NCI-H526 treated with DMSO at 0.1 percent for 48 hours (cell line): ENCODE data around the gene TEKT1.
"Not testable (repeated sequence)": the region's sequence is repeated elsewhere in the genome, so short reads cannot be mapped to it uniquely, and the experiment has no call there.

Experiments
- DNase-seq: peaks from one replicate; lab custom pipeline; 2025; lab: John Stamatoyannopoulos, UW

The TEKT1 gene

DNA sequence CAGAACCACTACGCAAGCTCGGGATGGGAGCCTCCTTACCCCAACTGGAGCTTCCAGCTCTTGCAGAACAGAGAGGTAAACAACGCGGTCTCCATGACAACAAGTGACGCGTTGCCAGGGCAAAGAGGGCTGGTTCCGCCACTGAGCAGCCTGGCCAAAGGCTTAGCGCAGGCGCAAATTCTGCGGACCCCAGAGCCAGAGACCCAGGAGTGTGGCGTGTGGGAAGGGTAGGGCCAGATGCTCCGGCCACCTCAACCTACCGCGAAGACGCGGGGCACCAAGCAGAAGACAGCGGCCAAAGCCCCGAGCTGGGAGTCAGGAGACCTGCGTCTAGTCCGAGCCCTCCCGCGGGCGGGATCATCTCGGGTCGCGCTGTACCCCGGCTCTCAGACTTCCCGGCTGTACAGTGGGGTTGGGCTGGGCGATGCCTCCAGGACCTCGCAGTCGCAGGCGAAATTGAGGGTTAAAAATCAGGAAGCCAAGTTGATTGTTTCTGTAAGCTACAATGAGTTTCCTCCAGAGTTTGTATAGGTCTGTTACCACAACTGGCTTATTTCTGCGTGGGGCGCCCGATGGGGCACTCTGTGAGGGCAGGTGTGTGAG, at the start of gene TEKT1:
TSS of gene TEKT1 (minus strand) at position 69 of the 603 bp plus-strand sequence. CDS start 1,353 bp downstream, outside the sequence.
- peak; percentile 7 for DNase-seq

DNA sequence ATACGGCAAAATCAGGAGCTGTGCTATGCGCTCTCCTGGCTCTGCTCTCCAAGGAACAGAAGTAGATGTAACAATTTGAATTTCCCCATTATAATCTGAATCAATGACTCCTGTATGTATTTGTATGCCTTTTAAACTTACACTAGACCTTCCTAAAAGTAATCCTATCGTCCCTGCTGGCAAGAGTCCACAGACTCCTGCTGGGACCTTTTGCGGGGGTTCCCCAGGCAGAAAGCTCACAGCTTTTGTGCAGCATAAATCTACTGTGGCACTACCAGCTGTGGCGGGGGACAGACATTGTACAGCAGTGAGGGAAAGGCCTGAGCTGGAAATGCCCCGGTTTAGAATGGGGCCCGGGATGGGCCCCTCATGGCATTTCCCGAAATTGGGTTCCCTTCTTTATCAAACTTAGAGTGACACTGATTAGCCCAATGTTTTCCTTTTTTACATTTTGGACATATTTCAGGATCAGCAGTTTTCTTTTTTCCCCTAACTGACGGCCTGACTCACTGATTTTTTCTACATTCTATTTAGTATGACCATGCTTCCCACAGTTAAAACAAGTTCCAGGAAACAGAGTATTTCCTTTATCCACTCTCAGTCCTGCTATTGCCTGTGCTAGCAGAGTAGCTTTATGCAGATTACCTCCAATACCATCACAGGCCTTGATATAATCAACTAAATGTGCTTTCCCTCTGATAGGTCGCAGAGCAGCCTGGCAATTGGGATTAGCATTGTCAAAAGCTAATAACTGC, 47.9 kb upstream of the TEKT1 start:
- not testable (repeated sequence) for DNase-seq

DNA sequence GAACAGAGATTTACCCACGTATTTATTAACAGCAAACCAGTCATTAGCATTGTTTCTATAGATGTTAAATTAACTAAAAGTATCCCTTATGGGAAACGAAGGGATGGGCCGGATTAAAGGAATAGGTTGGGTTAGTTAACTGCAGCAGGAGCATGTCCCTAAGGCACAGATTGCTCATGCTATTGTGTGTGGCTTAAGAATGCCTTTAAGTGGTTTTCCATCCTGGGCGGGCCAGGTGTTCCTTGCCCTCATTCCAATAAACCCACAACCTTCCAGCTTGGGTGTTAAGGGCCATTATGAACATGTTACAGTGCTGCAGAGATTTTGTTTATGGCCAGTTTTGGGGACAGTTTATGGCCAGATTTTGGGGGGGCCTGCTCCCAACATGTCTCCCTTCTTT, 43.7 kb upstream of the TEKT1 start:
- DNase-seq = not testable (repeated sequence)

DNA sequence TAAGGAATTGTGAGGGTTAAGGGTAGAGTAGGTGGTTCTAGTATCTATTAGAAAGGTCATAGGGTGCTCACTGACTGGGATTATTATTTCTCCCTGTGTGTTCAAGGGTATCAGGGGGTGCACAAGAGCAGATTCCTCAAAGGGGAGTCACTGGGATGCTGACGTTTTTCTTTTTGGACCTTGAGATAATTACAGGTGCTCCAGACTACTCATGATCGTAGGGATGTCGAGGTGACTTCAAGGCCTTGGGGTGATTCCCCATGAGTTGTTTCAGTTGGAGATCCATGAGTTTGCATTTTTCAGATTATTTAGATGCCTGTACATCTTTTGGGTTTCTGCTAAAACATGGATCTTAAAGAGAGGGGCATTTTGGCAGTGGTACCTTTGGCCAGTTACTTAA, 41.4 kb upstream of the TEKT1 start:
- no peak for DNase-seq

DNA sequence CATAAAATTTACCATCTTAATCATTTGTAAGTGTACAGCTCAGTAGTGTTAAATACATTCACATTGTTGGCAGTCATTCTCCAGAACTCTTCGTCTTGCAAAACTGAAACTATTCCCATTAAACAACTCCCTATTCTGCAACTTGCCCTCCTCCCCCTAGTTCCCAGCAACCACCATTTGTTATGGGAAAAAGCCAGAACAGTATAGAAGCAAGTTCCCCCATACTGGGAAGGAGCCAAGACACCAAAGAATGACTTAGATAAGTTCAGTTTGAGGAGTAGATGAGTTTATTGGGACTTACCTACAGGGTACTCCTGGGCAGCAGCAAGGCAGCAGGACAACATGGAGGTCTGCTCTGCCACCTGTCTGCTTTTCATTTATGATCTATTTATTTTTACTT, 39.3 kb upstream of the TEKT1 start:
- DNase-seq = no peak

DNA sequence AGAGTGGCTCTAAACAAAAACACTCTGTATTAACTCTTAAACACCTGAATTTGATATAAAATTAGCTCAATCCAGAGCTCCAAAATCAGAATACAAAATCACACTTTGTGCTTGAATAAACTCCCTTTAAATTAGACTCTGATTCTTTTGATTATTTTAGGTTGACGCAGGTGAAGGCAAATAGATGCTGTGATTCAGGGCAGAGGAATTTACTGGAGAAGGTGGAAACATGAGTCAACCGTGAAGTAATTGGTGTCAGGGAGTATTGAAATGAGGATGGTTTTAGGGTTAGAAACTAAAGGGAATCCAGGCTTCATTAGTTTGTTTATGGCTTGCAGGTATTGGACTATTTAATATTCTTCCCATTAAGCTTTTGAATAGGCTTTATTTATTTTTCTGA, 37.1 kb upstream of the TEKT1 start:
- no peak for DNase-seq

DNA sequence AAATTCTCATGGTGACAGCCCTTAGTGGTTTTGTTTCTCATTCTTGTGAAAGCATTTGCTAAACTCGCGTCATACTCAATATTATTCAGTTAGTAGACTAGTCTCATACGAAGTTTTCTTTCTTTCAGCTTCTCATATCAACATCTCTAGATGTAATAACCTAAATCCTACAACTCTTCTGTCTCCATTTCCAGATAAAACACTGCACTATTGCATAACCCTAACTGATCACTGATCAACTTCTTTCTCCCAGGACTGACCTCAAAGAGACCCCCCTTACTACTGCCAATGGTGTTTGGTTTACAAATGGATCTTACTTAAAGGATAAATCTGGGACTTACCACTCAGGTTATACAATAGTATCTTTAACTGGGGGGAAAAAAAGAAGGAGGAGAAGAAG, 36.3 kb upstream of the TEKT1 start:
- no peak for DNase-seq

DNA sequence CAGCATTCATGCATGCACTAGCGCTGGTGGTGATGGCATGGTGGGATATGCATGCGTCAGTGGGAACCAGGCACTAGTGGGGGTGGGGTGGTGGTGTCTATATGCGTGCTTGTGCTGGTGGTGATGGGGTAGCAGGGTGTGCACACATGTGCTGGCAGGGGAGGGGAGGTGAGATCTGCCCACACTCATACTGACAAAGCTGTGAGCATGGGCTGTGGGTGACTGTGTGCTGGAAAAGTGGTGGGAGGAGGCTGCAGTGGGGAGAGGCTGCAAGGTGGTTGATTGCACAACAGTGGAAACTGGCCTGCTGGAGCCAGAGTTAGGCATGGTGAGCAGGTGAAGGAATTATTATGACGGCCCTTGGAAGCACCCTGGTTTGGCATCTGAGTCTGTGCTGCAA, 31.3 kb upstream of the TEKT1 start:
- DNase-seq = no peak

DNA sequence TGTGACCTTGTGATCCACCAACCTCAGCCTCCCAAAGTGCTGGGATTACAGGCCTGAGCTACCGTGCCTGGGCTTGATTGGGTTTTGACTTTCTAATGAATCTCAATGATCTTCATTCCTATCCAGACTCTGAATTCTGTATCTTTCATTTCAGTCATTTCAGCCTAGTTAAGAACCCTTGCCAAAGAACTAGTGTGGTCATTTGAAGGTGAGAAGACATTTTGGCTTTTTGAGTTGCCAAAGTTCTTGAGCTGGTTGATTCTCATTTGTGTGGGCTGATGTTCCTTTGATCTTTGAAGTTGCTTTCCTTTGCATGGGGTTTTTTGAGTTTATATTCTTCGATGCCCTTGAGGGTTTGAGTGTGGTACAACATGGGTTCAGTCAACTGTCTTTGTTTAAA, 30.6 kb upstream of the TEKT1 start:
- DNase-seq = no peak

DNA sequence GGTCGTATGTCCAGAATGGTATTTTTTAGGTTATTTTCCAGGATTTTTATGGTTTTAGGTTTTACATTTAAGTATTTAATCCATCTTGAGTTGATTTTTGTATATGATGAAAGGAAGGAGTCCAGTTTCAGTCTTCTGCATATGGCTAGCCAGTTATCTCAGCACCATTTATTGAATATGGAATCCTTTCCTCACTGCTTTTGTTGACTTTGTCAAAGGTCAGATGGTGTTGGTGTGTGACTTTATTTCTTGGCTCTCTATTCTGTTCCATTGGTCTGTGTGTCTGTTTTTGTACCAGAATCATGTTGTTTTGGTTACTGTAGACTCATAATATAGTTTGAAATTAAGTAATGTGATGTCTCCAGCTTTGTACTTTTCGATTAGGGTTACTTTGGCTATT, 26.4 kb upstream of the TEKT1 start:
- DNase-seq = no peak

DNA sequence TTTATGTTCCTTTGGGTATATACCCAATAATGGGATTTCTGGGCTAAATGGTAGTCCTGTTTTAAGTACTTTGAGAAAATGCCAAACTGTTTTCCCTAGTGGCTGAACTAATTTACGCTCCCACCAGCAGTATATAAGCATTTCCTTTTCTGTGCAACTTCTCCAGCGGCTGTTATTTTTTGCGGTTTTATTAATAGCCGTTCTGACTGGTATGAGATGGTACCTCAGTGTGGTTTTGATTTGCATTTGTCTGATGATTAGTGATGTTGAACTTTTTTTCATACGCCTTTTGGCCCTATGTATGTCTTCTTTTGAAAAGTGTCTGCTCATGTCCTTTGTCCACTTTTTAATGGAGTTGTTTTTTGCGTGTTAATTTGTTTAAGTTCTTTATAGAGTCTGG, 25.8 kb upstream of the TEKT1 start:
- no peak for DNase-seq

DNA sequence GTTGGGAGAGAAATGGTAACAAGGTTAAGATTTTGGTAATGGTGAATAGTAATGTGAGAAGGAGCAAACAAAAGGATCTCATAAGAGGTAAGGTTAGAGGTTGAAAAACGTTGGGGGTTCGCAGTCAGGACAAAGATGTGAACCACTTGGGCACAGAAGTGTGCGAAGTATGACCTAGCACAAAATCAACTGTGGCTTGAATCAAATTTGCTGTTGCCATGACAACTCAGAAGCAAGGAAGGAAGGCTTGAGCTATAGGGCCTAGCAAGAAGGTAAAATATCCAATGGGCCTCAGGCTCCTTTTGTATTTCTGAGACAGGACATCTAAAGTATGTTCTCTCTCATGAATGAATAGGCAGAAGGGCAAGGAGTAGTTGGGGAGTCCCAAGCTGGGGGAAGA, 24.5 kb upstream of the TEKT1 start:
- no peak for DNase-seq

DNA sequence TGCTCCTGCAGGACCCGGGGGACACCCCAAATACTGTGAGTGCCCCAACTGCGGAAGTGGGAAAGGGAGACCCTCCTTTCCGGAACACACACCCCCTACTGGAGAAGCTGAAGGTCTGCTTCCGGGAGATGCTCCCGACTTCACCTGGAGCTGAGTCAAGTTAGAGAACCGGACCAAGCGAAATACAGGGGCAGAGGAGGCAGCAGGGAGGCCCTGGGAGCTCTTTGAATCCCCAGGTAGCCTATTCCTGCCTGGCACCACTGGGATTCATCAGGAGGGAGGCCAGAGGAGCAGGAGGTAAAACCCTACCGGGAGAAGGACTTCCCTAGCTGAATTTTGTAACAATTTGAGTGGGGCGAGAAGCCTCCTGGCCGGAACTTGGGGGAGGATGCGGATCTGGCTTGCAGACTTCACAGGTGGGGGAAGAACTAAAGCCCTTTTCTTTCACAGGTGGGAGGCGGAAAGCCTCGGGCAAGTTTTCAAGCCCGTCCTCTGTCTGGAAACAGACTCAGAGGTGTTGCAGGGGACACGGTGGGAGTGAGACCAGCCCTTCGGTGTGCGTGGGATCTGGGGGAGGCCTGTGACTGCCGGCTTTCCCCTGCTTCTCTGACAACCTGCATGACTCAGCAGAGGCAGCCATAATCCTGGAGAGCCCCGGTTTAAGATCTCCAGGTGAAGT, 22.4 kb upstream of the TEKT1 start:
- DNase-seq = no peak

DNA sequence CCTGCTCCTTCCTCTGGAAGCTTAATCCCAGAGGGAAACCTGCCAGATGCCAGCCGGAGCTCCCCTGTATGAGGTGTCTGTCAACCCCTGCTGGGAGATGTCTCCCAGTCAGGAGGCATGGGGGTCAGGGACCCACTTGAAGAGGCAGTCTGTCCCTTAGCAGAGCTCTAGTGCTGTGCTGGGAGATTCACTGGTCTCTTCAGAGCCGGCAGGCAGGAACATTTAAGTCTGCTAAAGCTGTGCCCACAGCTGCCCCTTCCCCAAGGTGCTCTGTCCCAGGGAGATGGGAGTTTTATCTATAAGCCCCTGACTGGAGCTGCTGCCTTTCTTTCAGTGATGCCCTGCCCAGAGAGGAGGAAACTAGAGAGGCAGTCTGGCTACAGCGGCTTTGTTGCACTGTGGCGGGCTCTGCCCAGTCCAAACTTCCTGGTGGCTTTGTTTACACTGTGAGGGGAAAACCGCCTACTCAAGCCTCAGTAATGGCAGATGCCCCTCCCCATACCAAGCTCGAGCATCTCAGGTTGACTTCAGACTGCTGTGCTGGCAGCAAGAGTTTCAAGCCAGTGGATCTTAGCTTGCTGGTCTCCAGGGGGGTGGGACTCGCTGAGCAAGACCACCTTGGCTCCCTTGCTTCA, 17.1 kb upstream of the TEKT1 start:
- DNase-seq = not testable (repeated sequence)

DNA sequence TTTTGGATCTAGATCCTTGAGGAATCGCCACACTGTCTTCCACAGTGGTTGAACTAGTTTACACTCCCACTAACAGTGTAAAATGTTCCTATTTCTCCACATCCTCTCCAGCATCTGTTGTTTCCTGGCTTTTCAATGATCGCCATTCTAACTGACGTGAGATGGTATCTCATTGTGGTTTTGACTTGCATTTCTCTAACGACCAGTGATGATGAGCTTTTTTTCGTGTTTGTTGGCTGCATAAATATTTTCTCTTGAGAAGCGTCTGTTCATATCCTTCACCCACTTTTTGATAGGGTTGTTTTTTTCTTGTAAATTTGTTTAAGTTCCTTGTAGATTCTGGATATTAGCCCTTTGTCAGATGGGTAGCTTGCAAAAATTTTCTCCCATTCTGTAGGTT, 14.6 kb upstream of the TEKT1 start:
- DNase-seq = not testable (repeated sequence)

DNA sequence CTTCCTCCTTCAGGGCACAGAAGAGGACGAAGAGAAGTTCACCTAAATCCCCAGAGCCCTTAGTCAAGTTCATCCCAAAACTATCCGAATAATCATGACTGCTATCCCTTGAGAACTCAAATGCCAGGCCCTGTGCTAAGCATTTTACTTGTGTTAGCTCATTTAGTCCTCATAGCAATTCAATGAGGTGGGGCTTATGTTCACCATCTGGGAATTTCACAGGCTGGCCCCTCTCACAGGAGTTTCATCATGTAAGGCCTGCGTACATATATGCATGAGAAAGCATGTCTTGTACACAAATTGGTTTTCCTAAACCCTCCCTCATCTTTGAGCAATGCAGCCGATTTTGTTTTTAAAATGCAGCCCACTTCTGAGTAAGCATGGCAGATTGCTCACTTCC, 12.9 kb upstream of the TEKT1 start:
- not testable (repeated sequence) for DNase-seq

DNA sequence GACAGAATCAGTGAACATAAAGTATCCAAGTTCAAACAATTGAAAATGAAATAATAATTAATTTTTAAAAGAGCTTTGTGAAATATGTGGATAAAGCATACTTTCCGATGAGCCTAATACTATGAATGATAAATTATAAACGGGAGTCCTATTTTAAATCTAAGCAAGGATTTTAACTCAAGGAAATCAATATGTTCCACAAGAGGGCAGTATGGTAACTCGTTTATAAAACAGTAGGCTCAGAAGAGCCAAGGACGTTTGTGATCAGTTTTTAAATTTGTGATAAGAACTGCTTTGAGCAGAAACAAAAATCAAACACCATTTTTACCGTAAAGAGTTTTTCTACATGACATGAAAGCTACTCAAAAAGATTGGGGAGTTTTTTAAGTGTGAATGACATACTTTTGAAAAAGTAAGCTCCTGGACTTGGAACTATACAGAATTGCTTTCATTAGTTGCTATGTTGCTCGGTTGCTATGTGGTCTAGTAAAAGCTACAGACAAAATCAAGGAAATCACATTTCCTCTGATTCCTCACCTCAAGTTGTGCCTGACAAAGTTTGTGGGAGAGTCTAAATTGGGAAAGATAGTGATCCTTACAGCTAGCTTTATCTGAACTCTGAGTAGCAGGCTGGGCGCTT, 11.8 kb upstream of the TEKT1 start:
- DNase-seq = peak; percentile 4

DNA sequence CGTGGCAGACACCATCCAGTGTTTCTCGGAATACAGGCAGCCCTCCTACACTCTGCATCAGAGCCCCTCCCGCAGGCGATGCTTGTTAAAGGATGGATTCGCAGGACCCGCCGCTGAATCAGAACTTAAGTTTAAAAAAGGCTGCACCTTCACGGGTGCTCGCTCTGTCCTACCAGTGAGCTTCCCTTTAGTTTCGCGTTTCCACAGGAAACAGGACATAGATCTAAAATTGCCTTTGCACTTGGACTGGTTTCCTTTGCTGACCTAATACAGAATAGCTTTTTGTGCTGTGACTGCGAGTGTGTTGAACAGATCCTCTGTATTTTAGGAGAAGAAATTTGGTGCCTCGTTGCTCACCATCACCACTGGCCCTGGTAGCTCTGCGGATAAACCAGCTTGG, 10.2 kb upstream of the TEKT1 start:
- DNase-seq = not testable (repeated sequence)

DNA sequence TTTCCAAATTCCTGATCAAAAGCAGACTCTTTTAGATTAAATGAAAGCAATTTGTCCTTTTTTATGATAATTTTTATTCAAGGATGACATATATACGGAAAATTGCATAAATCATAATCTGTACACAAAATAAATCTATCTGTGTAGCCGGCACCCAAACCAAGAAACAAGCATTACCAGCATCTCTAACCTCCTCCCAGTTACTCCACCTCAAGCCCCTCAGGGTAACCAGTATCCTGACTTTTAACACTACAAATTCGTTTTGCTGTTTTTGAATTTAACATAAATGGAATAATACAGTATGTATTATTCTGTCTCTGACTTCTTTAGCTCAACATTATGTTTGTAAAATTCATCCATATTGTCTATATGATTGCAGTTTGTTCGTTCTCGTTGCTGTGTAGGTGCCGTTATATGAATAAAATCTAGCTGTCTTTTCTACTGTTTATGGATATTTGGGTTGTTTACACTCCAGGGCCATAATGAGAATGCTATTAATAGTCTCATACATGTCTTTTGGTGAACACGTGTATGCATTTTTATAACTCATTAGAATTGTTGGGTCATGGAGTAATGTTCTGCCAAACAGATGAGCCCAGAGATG, 1.0 kb downstream of the TEKT1 start:
- no peak for DNase-seq

DNA sequence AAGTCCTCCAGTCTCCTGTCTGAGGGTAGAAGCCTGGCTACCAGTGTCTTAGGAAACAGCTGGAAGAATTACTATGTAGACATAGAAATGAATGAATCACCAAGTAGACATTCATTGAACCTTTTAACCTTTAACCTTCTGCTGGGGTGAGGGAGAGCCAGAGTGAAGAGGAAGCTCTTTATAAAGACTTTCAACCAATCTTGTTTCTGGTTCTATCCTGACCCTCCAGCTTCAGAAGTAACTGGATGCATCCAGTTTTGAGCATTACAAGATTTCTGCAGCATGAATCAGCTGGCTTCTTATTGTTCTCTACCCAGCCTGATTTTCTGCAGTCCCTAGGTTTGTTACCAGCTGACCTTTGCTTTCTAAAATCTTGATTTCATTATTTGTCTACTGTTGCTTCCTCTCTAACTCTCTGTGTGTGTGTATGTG, 8.5 kb downstream of the TEKT1 start:
- DNase-seq = no peak

DNA sequence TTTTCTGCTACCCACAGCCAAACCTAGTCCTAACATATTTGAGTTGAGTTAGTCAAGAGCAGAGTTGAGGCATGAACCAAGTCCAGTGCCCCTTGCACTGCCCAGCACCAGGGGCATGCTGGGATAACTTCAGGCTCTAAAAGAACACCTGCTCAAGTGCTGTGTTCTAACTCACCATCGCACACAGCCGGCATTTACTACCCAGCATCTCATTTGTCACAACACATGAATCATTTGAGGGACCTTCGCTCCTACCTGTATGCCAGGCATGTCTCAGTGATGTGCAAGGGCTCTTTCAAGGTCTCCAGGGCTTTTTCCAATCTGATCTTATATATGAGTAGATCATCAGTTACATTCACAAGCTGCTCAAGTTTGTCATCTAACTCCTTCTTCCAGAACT, 12.6 kb downstream of the TEKT1 start:
- DNase-seq = no peak

DNA sequence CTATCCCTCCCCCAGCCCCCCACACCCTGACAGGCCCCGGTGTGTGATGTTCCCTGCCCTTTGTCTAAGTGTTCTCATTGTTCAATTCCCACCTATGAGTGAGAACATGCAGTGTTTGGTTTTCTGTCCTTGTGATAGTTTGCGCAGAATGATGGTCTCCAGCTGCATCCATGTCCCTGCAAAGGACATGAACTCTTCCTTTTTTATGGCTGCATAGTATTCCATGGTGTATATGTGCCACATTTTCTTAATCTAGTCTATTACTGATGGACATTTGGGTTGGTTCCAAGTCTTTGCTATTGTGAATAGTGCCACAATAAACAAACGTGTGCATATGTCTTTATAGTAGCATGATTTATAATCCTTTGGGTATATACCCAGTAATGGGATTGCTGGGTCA, 15.2 kb downstream of the TEKT1 start:
- not testable (repeated sequence) for DNase-seq
